CD1c-positive myeloid dendritic cell (primary cell): ENCODE data around the gene FAM222B.
"Not testable (repeated sequence)": the region's sequence is repeated elsewhere in the genome, so short reads cannot be mapped to it uniquely, and the experiment has no call there.

Source experiments
- DNase-seq: peaks from one replicate; pipeline ENCODE4 v3.0.0-alpha.2; 2016; ENCODE audit errors: extremely low spot score

FAM222B gene

DNA sequence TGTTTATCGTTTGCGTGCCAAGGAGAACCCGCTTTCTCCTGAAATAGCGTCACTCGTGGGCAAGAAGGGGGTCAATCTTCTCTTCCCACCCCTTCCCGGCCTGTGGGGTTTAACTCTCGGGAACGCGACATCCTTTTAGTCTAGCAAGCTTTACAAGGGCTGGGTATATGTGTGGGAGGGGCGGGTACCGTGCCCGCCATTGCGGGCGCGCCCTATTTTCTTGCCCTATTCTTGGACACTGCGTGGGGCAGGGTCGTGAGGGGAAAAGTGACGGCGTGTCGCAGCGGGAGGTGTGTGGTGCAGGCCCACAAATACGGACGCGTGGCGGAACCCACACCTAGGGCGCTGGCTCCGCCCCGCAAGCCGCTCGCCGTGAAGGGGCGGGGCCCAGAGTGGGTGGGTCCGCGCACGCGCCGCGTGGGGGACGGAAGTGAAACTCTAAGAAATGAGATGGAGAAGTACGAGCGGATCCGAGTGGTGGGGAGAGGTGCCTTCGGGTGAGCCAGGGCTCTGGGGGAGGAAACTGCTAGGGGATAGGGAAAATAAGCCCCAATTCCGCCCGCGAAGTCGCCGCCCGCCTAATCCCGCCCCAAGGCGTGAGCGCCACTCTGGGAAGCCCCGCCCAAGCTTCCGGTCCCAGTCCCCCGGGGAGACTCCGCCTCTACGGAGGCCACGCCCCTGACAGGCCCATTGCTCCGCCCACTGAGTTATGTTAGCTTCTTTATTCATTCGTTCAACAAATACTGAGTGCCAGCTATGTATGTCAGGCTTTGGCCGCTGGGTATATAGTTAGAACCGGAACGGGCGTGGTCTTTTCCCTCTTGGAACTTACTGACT, 114.0 kb downstream of the FAM222B start, which contains the start of gene NEK8:
Gene NEK8, plus strand, starts transcription at position 425 of the 837 bp plus-strand sequence. Its CDS starts 26 bp downstream, at position 451.
- peak; percentile 99 for DNase-seq

DNA sequence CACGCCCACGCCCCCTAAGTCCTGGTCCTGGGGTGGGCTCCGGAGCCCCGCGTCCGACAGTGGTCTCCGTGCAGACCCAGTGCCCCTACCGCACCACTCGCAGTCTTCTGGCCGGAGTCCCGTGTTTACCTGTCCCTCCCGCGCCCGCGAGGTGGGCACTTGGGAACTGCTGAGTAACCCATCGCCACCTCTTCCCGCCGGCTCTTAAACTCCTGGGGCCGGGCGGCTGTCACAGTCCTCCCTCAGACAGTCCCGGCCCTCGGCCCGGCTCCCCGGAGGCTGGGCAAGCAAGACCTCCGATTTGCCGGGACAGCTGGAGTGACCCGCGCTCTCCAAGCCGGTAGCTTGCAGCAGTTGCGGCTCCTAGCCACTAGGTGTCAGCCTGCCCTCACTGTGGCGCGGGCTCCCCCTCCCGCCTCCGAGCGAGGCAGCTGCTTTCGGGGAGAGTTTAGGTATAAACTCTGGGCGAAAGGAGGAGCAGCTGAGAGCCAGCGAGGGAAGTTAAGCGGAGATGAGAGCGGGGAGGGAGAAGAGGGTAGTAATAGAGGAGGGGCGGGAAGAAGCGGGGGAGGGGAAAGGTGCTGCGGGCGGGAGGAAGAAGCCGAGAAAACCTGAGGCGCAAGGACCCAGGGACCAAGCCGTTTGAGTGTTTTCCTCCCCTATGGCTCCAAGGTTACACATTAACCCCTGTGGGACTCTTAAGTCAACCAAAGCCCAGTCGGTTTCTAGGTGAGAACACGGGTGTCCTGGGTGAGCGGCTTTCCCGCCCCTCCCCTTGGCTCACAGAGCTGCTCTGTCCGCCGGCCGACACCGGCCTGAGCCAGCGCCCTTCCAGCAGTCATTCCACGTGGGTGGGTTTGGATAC, 115.7 kb downstream of the FAM222B start:
- DNase-seq: peak; percentile 96

DNA sequence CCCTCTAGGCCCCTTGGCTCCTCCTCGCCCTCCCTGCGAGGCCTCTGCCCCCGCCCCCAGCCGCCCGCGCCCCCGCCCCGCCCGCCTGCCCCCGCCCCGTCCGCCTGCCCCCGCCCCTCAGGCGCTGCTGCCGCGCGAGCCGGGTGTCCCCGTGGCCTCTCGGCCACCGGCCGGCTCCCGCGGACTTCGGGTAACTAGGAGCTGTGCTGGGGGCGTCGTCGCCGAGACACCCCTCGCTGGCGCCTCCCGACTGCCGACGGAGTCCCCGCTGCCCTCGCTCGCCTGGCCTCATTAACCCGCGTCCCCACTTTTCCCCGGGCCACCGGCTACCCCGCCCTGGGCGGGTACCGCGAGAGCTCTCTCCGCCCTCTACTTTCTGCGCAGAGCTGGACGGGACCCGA, 116.4 kb downstream of the FAM222B start, which contains the start of gene TLCD1:
Gene TLCD1, minus strand, starts transcription at position 8 of the 401 bp plus-strand sequence. CDS start 136 bp downstream, outside the sequence.
- DNase-seq: peak; percentile 69

DNA sequence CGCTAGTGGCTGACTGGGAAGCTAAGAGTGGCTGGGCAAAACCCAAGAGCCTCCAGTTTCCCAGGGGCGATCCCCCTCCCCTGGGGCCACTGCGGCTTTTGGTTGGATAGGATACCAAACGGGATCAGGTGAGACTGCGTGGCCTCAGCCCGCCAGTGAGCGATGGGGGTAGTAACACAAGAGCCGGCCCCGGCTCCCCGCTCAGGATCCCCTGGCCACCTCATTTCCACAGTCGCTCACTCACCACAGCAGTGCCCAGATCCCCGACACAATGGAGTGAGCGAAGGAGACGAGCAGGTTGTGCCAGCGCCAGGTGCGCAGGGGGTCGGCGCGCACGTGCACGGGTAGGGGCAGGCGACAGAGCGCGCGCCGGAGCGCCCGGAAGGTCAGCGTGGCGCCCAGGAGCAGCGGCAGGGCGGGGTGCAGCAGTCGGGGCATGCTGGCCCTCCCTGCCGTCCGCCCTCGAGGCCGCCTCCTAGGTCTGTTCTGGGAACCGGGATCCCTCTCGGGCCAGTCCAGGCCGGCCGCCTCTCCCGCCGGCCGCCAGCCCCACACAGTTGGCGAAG, 116.8 kb downstream of the FAM222B start:
- peak; percentile 53 for DNase-seq

DNA sequence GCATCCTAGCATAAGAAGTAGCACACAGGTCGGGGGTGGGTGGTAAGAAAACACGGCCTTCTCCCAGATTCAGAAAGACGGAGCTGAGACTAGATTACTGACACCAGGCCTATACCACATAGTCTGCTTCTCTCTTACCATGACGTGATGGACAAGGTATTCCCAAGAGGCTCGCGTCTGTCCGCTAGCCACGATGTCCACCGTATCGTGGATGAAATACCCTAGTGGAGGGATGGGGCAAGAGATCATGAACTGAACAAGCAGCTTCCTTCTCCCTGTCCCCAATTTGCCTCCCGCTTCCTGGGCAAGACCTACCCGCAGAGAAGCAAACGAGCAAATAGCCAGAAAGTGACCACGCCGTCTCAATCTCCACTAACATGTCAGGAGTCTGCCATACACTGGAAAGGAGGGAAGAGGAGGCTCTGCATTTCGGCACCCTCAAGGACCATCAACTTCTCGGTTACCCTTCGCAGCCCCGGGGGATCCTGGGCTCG, 117.4 kb downstream of the FAM222B start:
- no peak for DNase-seq

DNA sequence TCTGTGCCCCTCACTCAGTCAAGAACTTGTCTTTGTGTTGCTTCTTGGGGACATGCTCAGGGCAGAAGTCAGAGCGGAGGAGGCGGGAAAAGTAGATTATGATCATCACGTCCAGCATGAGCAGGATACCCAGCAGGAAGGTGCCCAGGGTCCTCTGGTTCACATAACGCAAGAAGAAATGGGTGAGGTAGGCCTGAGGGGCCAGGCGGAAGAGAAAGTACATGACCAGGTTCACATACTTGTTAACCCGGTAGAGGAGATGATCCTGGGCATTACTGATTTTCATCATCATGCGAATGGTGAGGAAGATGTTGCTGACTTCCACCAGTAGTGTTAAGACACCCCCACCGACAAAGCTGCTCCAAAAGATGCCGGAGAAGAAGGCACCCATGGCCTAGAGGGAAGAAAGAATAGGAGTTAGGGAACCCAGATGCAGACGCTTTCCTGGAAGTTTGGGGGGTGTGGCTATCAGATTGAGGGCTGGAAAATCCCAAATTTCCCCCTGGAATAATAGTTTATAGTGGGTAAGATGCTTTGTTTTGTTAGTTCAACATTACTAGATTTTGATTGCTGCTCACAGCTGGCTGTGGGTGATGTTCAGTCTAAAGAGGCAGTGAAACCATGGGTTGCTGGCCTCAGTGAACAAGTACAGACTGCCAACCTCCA, 118.0 kb downstream of the FAM222B start:
- DNase-seq: peak; percentile 19

DNA sequence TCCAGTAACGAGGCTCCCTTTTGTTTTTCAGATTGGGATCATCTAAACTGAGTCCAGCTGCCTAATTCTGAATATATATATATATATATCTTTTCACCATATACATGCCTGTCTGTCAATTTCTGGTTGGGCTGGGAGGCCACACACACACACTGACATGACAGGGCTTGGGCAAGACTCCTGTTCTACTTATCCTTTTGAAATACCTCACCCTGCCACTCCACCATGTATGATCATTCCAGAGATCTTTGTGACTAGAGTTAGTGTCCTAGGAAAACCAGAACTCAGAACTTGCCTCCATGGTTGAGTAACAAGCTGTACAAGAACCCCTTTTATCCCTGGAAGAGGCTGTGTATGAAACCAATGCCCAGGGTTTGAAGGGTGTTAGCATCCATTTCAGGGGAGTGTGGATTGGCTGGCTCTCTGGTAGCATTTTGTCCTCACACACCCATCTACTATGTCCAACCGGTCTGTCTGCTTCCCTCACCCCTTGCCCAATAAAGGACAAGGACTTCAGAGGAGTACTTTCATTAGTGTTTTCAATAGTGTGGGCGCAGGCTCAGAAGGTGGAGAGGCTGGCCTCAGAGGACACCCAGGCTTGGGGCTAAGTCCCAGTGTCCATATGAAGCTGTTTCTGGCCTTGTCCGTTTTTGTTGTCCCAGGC, 118.6 kb downstream of the FAM222B start:
- not testable (repeated sequence) for DNase-seq

DNA sequence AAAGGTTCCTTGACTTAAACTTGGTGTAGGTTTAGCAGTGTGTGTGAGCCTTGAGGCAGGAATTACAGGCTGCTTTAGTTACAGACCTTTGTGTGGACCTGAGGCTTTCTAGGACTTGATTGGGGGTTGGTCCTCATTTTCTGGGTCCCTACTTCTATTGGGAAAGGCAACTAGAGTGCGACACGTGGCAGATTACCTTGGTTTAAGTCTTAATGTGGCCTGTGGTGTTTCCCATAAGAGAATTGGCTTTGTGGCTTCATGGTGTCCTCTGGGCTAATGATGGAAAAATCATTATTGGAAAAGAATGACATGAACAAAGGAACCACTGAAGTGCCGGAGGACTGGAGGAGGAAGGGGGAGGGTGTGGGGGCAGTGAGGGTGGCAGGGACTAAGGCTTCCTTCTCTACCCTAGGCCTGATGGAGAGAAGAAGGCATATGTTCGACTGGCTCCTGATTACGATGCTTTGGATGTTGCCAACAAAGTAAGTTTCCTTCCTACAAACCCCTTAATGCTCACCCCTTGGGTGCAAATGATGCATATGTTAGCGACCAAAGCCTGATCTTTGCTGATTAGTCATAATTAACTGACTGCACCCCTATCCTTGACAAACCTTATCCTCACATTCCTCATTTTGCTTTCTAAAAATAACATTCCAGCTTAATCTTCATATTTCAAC, 119.3 kb downstream of the FAM222B start:
- no peak for DNase-seq

DNA sequence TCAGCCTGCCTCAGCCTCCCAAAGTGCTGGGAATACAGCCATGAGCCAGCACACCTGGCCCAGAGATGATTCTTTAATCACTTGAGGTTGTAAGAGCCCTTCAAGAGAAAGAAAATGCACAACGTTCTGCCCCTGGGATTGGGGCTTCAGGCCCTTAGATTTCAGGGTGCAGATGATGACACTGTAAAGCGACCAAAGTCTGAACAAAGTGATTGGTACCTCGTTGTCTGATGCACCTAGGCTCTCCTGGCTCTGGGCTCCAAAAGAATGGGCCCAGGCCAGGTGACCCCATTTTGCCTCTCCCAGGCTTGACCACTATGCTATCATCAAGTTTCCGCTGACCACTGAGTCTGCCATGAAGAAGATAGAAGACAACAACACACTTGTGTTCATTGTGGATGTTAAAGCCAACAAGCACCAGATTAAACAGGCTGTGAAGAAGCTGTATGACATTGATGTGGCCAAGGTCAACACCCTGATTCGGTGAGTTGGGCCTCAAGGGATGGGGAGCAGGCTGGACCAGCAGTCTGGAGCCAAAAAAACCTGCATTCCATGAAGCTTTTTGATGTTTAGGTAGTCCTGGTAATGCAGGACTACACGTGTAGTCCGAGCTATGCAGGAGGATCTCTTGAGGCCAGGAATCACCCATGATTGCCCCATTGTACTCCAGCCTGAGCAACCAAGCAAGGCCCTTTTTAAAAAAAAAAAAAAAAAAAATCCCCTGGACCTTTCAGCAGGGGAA, 120.0 kb downstream of the FAM222B start:
- DNase-seq: no peak

DNA sequence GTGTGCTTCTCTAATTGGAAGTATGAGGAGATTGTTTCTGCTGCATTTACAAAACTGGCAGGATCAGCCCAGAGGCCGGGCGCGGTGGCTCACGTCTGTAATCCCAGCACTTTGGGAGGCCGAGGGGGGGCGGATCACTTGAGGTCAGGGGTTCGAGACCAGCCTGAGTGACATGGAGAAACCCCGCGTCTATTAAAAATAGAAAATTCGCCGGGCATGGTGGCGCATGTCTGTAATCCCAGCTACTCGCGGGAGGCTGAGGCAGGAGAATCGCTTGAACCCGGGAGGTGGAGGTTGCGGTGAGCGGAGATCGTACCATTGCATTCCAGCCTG, 121.6 kb downstream of the FAM222B start:
- DNase-seq: not testable (repeated sequence)

DNA sequence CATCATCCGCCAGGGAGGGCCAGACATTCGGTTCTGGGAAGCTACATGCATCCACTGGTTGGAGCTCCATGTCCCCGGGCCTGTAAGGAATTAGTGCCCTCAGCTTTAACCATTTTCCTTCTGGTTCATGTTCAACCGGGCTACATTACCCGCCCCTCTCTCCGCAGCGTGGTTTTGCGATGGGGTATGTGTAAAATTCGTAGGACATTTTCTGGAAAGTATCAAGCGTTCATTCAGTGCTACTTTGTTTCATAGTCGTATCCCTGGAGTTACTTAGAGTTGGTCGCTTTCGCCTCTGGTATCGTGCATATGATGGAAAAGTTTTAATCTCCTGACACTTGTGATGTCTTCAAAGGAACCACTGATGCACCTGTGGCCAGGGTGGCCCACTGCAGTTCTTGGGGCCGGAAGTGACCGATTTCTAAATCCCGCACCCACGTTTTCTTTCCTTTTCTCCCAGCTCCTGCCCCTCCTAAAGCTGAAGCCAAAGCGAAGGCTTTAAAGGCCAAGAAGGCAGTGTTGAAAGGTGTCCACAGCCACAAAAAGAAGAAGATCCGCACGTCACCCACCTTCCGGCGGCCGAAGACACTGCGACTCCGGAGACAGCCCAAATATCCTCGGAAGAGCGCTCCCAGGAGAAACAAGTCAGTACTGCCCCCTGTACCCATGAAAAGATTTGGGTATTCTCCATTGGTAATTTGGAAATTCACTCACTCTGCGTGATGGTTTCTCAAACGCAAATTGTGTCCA, 122.2 kb downstream of the FAM222B start:
- DNase-seq: no peak

DNA sequence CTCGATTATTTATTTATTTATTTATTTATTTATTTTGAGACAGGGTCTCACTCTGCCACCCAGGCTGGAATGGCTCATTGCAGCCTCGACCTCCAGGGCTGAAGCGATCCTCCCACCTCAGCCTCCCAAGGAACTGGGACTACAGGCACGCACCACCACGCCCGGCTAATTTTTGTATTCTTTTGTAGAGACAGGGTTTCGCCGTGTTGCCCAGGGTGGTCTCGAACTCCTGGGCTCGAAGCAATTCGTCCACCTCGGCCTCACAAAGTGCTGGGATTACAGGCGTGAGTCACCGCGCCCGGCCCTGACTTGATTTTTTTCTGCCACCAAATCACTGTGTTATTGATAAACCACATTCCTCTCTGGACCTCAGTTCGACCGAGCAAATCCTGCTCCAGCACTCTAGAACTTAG, 123.6 kb downstream of the FAM222B start:
- no peak for DNase-seq

DNA sequence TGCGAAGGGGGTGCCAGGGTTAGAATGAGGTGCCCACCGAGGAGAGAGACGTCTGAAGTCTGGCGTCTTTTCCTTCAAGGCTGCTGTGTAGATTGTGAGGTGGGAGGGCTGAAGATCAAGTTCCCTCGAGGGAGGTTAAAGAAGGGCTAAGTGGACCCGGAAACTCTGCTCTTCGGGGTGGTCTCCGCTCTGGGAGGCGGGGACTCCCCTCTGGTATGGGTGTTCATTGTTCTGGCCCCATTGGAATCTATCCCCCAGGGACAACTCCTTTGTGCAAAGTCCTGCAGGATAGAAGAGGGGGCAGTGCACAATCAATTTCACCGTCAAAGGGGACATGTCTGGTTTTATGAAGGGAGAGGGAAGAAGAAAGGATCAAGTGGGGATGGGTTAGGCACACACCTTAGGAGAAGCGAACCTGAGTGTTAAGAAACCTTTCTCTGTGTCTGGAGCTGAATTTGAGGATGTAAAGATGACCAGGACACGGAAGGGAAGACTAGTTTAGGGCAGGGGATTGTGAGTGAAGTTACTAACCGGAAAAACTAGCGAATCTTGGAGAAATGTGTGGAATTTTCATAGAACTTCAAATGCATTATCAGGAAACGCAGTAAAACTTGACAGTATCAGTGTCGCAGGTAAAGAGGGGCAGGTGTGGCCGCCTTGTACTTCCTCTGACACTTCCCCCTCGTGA, 124.1 kb downstream of the FAM222B start:
- DNase-seq: no peak

DNA sequence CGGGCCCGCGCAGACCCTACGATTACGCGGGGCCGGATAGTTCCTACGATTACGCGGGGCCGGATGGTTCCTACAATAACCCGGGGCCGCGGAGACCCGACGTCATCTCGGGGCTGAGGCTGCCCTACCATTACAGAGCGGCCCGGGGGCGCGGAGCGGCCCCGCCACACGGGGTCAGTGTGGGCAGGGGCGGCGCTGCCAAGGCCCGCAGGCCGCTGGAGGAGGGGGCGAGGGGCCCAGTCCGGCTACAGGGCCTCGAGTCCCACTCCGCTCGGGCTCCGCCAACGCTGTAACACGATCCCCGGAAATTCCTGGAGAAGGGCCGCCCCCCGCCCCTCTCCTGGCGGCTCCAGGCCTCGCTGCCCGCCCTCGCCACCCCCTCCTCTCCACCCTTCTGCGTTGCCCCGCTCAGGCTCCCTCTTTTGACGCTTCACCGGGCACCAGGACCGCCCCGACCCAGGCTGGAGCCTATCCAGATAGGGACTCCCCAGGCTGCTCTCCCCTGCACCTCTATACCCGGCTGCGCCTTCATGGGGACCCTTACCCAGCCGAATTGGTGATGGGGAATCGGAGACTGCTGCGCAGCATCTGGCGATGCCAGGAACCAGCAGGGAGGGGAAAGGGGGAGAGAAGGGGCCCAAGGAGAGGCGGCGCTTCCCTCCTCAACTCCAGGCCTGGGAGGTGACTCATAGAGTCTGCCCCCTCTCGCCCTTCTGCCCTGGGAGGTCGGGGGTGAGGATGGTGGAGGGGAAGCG, 124.8 kb downstream of the FAM222B start, which contains the start of gene RAB34:
Gene RAB34, minus strand, starts transcription at position 291 of the 755 bp plus-strand sequence. CDS start 602 bp downstream, outside the sequence.
- DNase-seq: peak; percentile 55

DNA sequence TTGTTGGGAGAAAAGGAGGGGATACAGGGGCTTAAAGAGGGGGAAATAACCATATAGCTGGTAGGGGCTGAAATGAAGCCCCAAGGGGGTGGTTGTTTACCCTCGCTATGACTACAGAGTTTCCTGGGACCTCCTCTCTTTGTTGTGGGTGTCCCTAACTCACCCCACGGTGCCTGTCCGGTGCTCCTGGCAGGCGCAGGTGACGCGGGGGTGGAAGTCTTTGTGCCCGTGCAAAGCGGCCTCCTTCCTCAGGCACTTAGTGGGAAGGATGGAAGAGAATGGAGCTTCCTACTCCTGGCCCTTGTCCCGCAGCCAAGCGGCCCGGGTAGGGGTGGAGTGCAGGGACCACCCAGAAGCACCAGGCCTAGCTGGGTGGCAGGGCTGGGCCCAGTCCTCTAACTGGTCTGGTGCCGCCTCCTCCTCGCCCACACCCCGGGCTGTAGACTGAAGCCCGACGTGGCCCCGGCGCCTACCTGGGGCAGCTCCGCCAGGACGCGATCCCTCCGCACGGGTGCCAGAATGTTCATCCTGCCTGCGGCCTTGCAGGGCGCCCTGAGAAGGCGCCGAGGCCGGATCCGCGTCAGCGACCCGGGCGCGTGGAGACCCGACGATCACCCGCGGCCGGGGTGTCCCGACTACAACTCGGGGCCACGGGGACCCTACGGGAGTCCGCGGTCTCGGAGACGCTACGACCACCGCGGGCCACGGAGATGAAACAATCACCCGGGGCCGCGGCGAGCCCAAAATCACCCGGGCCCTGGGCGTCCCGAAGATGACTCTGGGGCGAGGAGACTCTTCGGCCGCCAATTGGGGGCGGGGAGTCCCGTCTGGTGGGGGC, 125.6 kb downstream of the FAM222B start:
- DNase-seq: no peak

DNA sequence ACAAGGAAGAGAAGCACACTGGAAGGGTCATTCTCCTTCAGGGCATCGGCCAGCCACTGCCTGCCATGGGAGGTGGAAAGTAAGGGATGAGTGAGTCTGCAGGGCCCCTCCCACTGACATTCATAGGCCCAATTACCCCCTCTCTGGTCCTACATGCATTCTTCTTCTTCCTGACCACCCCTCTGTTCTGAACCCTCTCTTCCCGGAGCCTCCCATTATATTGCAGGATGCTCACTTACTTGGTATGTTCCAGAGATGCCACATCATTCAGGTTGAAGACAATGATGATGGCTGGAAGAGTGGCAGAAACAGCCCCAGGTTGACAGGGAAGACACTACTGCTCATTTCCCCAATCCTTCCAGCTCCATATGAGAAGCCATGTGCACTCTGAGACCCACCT, 127.4 kb downstream of the FAM222B start:
- no peak for DNase-seq

DNA sequence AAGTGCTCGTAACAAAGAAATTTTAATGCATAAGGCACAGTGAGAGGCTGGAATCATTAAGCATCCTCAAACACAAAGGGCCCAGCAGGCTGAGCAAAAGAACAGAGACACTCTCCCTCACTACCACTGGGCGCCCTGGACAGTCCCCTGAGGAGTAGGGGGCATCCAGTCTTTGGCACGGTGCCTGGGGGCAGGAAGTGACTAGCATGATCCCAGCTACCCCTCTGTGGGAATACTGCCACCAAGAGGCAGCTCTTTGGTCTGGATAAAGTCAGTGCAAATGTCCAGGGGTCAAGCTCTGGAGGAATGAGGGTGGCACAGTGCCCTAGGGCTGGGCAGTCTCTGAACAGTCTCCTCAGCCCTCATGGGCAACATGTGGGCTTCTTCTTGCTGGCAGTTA, 128.3 kb downstream of the FAM222B start:
- DNase-seq: no peak
